NOMO-1 treated with dmso at 0.1 percent for 144 hours (cell line): ENCODE results near the gene IRF2BP2.
"Not testable (repeated sequence)": the region's sequence is repeated elsewhere in the genome, so short reads cannot be mapped to it uniquely, and the experiment has no call there.

ENCODE experiments used
- DNase-seq: peaks from one replicate; lab custom pipeline; 2025; ENCODE audit not compliant: unreplicated experiment; lab: John Stamatoyannopoulos, UW

The IRF2BP2 gene

DNA sequence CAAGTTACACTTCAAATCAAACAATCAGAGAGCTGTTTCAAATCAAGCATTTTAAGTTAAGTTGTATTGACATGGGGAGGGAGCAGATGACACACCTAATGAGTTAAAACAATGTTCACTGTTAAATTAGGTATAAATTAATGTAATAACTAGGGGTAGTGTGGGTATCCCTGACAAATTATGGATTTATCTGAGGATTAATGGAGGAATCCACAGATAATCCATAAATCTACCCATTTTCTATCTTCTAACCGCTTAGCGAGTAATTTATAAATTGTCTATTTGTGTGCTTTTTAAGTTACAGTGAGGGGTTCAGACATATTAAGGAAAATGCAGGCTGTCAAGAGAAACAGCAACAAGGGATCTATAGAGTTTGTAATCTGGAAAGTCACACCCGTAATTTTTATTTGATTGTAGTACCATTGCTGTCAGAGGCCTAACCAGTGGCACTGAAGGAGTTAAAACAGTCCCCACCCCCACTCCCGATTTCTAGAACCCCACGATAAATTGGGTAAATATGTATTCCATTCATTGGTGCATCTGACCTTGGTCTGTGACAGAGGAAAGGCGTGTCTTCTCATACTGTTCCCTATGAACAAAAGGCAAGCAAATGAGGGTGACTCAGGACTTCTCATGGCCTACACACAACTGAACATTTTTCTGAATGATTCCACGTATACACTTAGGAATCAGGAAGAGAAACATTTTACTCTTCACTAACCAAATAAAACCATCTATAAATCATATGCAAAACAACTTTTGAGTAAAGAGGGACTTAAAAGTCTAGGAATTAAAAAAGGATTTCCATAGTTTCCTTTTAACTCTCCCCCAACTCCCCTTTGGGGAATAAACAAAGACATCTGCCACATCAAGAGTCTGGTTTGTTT, 7.4 kb downstream of the IRF2BP2 start:
- peak; percentile 77 for DNase-seq

DNA sequence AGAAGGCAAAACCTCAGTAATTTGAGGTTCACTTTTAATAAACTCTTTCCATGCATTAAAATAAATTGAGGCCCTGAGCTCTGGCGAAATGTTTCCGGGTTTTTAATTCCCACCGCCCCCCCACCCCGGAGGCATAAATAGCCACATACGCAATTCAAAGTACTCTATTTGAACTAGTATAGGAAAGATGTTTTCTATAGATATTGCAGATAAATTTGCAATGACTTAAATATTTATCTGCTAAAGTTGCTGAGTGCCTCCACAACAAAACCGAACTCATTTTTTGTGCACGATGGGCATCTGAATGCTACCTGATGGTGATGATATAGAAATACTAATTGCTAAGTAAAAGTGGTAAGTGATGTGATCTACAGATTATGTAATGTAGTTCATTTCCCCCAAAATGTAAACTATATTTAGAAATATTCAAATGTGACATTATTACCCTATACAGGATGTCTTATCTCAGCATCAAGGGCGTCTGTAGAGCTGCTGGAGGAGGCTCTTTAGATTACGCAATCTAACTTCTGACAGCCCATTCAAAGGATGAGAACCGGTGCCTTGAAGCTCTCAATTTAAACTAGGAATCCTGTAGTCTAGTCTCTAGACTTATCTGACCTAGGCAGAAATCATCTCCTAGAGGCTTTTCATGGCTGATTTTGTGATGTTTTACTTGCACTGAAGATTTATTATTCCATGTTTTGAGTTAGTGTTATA, 8.5 kb downstream of the IRF2BP2 start:
- peak; percentile 72 for DNase-seq

- no peak for DNase-seq
Measured at GRCh38 chr1:234600418-234601281, 9.3 kb downstream of the IRF2BP2 start.

DNA sequence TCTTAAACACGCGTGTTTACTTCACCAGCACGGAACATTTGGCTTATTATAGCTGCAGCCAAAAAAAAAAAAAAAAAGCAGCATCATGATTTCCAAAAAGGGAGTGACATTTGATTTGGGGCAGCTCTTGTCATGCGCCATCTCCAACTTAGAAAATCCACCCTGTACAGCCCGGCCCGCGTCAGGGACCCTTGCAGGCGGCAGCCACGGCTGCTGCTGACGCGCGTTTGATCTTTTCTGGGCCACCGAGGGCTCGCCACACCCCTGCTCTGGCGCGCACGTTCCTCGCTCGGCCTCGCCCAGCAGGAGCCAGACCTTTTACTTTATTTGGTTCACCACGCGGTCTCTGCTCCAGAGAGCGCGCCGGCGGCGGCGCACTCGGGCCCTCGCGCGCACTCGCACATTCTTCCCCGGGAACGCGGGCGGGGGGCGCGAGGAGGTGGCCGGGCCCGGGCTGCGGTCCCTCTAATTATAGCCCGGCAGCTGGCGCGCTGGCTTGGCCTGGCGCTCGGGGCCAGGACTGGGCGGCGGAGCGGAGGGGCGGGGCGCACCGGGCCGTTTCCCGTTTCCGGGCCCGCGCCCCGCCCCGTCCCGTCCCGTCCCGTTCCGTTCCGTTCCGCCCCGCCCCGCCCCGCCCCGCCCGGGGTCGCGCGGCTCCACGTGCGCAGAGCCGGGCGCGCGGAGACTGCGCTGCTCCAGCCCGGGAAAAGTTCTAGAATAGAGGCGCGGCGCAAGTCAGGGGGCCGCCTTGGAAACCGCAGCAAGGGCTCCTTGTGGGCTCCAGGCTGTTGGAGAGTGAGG, 10.2 kb downstream of the IRF2BP2 start:
- peak; percentile 93 for DNase-seq

DNA sequence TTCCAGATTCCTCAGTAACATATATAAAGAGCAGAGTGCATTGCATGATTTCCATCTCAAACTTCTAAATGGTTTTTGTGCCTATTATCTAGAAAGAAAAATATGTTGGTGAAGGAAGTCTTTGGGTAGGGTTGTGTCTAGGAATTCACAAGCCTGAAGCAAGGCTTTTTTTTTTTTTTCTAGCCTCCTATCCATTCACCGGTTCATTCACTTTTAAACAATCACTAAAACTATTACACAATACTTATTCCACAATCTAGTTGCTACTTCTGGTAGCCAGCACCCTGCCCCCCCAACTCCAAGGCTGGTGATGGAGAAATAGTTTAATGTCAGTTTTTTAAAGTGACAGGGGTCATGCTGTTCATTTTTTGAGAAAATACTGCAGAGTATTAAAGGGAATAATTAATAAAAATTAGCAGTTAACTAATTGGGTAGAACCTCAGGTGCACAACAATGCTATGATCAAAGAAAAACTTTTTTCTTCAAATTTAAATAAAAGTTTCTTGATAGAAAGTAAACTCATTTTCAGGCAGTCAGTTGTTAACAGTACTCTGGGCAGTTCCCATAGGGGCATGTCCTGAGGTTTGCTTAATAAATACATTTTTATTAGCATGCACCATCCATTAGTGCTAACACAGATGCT, 10.9 kb downstream of the IRF2BP2 start:
- peak; percentile 49 for DNase-seq

DNA sequence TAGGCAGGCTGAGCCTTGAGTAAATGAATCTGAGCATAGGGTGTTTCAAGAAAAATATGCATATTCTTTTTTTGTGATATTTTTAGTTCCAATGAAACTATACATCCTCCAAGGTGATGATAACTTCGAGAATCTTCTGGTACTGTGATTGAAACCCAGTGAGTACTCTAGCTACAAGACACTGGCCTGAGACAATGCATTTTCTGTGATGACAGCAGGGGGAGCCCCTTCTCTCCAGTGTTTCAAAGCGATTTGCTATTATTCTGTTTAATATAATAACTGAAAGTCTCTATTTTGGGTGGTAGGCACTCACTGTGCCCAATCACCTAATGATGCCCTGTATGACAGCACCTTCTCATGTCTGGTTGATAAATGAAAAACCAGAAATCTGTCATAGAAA, 12.1 kb downstream of the IRF2BP2 start:
- DNase-seq: peak; percentile 41

GRCh38 chr1:234595899-234596298, 14.1 kb downstream of the IRF2BP2 start:
- no peak for DNase-seq

DNA sequence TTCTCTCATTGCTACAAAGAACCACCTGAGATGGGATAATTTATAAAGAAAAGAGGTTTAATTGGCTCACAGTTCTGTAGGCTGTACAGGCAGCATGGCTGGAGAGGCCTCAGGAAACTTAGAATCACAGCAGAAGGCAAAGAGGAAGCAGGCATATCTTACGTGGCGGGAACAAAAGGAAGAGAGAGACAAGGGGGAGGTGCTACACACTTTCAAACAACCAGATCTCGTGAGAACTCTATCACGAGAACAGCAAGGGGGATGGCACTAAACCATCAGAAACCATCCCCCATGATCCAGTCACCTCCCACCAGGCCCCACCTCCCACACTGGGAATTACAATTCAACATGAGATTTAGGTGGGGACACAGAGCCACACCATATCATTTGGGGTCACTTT, 15.4 kb downstream of the IRF2BP2 start:
- not testable (repeated sequence) for DNase-seq

GRCh38 chr1:234593771-234594504, 16.0 kb downstream of the IRF2BP2 start:
- DNase-seq: no peak

- no peak for DNase-seq
Measured at GRCh38 chr1:234593109-234593508, 16.9 kb downstream of the IRF2BP2 start.

DNA sequence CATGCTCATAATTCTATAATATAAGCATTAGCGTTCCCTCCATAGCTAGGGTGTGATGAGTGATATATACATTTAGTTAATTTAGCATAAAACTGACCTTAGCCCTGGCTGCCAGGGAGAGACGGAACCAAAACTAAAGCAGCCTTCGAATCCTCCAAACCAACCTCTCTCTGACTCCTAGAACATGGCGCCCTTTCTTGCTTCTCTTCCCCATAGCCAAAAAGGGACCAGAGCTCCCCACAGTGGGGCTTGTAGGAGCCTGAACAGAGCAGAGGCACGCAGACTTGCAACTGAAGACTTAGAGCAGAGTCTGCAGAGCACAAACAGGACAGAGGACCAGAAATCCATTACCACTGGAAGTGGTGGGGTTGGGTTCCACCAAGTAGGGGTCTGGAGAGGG, 17.7 kb downstream of the IRF2BP2 start:
- no peak for DNase-seq

GRCh38 chr1:234591131-234591530, 18.8 kb downstream of the IRF2BP2 start:
- no peak for DNase-seq

GRCh38 chr1:234589854-234590620, 19.9 kb downstream of the IRF2BP2 start:
- DNase-seq: no peak

GRCh38 chr1:234589064-234589800, 20.7 kb downstream of the IRF2BP2 start:
- DNase-seq: no peak

DNA sequence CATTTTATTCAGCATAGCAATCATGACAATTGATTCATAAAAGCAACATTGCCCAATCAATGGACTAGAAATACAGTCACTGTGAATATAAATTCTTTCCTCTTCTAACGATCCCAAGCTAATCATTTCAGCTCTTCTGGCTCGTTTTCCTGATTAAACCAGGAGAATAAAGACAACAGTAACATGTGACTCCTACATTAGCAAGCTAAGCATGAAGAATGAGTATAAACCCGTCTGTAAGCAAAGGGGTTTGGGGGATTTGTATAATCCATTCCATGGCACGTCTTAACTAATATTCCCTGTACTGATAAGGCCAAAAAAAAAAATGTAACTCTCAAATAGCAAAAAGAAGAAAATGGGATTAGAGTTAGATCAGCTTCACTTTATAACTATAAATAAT, 21.6 kb downstream of the IRF2BP2 start:
- no peak for DNase-seq

- DNase-seq: no peak
Measured at GRCh38 chr1:234586892-234587485, 23.0 kb downstream of the IRF2BP2 start.

DNA sequence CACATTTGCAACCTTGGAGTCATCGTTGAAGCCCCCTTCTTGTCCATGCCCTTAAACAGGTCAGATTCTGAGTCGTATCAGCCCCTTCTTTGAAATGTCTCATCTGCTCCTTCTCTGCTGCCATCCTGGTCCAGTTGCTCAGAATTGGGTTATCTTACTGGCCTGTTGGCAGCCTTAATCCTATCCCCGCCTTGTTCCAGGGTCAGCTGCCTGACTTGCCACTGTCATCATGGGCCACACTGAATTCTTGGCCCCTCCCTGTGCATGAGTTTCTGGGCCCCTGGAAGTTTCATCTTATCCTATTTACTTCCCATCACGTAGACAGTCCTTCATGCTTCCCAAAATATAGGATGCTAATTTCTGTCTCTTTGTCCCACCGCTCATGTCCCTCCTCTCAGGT, 23.7 kb downstream of the IRF2BP2 start:
- DNase-seq: no peak
